NCI-H1048 (cell line): ENCODE measurements around the gene RNF212B.
"Not testable (repeated sequence)": the region's sequence is repeated elsewhere in the genome, so short reads cannot be mapped to it uniquely, and the experiment has no call there.

Source experiments
- DNase-seq: peaks from one replicate; lab custom pipeline; 2025; lab: John Stamatoyannopoulos, UW

Gene RNF212B, protein sequence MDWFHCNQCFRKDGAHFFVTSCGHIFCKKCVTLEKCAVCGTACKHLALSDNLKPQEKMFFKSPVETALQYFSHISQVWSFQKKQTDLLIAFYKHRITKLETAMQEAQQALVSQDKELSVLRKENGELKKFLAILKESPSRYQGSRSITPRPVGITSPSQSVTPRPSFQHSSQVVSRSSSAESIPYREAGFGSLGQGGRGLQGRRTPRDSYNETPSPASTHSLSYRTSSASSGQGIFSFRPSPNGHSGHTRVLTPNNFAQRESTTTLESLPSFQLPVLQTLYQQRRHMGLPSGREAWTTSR

DNA sequence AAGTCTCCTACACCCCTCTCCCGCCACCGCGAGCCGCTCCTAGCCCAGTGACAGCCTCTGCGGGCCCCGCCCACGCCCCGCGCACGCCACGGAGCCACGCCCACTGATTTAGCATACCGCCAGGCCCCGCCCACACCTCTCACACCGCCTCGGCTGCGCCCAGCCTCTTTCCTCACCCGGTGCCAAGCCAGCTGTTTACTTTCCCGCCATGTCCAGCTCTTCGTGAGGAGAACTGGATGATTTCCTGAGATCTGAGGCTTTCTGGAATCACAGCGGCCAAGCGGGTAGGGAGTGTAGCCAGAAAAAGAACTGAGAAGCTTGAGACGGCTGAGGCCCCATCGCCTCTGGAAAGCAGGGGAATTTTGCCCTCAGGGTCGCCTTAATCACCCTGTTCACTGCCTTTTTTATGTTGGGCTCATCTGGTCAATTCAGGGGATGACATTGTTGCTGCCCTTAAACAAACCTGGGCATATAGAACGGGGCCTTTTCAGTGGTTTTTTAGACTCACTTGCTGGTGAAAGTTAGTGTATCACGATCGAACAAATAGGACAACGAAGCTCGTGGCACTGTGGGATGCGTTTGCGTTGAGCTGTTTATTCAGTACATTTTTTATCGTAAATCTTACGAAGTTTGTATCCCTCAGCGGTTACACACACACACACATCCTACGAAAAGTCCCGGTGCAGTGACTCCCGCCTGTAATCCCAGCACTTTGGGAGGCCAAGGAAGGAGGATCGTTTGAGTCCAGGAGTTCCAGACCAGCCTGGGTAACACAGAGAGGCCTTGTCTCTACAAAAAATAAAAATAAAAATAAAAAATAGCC is at the start of gene RNF212B:
Gene RNF212B, plus strand, starts transcription at position 165 of the 823 bp plus-strand sequence. CDS start 2,410 bp downstream, outside the sequence.
- DNase-seq, result peak; percentile 83

DNA sequence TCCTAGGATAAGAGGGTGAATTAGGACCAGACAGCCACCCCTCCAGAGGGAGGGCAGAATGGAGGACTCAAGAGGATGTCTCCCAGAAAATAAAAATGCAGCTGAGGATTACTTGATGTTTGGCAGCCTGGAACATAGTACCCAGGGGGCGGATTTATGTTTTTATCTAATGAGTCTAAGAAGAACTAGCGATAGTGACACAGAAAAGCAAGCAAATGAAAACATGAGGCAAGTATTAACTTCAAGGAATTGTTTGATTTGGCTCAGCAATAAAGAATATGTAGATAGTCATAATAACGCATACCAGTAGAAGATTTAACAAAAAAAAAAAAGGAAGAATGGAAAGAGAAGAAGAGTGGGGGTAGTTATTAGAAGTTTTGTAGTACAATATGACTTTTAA is 44.3 kb upstream of the RNF212B start:
- no peak for DNase-seq

DNA sequence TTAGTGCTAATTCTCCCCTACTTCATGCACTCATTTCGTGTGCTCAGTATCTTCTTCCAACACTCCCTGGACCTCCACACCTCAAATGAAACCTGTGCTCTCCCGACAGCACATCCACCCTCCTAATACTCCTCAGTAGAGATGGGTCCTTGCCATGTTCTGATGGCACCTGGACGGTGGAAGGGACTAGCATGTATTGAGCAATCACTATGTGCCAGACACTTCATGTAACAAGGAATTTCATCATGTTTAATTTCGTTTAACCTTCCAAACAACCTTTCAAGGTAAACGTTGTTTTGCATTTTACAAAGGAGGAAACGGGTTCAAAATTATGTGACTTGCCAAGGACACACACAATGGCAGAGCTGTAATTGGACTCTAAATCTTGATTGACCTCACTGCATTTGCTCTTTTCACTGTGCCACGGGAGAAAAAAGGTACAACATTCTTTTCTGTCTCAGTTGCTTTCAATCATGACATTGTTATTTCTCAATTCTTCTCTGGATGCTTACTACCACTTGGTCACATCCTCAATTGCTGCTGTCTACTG is 42.1 kb upstream of the RNF212B start:
- no peak for DNase-seq

DNA sequence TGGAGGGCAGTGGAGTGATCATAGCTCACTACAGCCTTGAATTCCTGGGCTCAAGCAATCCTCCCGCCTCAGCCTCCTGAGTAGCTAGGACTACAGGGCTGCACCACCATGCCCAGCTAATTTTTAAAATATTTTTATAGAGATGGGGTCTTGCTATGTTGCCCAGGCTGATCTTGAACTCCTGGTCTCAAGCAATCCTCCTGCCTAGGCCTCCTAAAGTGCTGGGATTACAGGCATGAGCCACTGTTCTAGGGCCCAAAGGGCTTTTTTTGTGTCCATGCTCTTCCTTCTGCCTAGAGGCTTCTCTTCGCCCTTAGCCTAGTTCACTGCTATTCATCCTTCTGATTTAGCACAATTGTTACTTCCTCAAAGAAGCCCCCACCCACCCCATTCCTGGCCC is 41.2 kb upstream of the RNF212B start:
- DNase-seq, result not testable (repeated sequence)

DNA sequence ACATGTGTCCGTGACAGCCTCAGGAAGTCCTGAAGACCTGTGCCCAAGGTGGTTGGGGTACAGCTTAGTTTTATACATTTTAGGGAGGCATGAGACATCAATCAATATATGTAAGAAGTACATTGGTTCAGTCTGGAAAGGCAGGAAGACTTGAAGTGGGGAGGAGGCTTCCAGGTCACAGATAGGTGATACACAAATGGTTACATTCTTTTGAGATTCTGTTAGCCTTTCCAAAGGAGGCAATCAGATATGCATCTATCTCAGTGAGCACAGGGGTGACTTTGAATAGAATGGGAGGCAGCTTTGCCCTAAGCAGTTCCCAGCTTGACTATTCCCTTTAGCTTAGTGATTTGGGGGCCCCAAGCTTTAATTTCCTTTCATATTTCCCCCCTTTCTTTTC is 38.6 kb upstream of the RNF212B start:
- DNase-seq, result not testable (repeated sequence)

DNA sequence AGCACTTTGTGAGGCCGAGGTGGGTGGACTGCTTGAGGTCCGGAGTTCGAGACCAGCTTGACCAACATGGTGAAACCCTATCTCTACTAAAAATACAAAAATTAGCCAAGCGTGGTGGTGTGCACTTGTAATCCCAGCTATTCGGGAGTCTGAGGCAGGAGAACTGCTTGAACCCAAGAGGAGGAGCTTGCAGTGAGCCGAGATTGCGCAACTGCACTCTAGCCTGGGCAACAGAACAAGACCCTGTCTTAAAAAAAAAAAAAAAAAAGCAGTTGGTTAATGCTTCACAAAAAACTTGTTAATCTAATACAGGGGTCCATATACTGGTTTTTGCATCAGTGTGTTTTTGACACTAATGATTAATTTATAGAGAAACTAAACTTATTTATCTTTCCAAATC is 35.7 kb upstream of the RNF212B start:
- no peak for DNase-seq

DNA sequence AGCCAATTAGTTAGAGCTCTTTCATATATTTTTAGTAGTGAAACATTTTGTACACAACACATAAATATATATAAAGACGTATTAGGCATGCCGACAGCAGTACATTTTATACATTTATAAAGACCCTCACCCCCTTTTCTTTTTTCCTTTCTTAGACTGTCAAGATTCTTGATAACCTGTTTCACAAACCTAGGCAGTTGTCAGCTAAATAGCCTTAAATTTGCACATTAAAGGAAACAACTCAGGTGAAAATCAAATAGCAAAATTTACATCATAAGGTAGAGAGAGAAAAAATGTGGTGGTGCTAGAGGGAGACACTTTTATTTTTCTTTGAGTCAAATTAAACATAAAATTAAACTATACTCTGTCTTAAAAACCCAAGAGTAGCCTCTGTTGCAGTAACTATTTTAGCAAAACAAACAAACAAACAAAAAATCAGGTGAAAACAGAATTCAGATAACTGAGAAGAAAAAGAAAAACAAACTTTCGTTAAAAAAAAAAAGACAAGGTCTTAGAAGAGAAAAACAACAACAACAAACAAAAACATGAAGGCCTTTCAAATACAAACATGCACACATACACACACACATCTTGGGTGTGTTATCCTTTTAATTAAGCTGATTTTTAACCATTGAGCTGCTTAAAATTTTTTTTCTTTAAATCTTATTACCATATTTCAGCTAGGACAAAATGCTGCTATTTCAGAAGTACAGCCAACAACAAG is 31.2 kb upstream of the RNF212B start:
- DNase-seq, result no peak

DNA sequence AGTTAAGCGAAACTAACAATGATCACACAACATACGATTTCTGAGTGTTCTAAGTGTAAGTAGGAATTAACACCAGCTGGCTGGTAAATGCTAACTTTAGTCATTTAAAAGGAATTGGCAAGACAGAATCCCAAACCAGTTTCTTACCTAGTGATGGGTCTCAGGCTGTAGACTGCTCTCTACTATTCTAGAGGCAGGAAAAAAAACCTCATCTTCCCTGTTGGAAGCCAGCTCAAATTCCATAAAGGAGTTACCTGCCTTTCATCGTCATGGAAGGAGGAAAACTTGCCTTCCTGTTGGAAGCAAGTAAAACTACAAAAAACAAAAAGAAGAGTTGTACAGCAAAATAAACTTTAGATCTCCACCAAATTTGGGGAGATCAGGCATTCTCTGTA is 30.6 kb upstream of the RNF212B start:
- no peak for DNase-seq

DNA sequence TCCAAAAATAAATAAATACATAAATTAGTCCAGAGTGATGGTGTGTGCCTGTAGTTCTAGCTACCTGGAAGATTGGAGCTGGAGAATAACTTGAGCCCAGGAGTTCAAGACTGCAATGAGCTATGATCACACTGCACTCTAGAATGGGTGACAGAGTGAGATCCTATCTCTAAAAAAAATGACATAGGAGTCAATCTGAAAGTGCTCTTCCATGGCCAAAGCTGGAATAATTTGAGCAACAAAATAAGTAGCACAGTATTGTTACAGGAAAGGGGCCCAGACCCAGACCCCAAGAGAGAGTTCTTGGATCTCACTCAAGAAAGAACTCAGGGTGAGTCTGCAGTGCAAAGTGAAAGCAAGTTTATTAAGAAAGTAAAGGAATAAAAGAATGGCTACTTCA is 29.4 kb upstream of the RNF212B start:
- DNase-seq, result no peak

DNA sequence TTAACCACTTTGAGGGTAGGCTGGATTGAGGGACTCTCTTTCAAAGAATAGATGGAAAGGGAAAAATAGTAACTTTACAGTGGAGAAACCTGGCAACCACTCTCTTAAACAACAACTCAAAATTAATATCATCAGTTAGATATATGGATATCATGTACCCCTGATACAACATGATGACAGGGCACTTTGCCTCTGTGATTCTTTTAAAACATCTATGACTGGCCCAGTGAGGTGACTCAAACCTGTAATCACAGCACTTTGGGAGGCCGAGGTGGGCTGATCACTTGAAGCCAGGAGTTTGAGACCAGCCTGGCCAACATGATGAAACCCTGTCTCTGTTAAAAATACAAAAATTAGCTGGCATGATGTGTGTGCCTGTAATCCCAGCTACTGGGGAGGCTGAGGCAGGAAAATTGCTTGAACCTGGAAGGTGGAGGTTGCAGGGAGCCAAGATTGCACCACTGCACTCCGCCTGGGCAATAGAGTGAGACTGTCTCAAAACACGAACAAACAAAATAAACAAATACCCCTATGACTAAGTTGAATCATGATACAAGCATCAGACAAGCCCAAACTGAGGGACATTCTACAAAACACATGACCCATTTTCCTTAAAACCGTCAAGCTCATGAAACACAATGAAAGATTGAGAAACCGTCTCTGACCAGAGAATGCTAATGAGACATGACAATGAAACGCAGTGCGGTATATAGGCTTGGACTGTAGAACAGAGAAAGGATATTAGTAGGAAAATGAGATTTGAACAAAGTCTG is 27.9 kb upstream of the RNF212B start:
- DNase-seq, result no peak

DNA sequence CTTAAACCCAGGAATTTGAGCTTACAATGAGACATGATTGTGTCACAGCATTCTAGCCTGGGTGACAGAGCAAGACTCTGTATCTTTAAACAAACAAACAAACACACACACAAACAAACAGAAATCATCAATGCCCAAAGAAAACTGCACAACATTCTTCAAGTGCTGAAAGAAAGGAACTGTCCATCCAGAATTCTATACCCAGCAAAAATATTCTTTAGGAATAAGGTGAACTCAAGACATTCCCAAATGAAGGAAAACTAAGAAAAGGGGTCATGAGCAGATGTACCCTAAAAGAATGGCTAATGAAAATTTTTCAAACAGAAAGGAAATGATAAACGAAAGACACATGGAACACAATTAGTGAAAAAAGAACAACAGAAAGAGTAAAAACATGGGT is 22.3 kb upstream of the RNF212B start:
- DNase-seq, result no peak

DNA sequence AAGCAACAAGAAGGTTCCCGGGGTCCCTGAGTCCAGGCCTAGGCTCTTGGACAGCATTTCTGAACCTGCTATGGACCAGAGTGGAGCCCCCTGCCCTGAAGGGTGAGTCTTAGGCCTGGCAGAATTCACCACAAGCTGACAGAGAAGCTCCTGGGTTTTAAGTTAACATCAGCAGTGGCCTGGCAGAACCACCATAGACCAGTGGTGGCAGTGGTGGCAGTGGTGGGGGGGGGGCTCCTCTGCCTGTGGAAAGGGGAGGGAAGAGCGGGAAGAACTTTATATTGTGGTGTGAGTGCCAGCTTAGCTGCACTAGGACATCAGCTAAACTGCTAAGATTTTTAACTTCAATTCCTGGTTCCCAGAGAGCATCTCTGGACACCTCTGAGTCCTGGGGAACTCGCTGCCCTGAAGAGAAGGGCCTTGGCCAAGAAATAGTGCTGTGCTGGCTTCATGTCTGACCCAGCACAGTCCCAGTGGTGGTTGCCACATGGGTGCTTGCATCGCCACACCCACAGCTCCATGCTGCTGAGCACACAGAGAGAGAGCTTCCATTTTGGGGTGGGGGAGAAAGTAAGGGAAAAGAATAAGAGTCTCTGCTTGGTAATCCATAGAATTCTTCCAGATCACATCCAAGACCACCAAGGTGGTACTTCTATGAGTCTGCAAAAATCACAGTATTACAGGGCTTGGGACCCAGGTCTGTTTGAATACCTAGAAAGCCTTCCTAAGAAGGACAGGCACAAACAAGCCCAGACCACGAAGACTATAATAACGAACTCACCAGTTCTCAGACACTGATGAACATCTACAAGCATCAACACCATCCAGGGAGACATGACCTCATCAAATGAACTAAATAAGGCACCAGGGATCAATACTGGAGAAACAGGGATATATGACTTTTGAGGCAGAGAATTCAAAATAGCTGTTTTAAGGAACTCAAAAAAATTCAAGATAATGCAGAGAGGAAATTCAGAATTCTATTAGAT is 20.4 kb upstream of the RNF212B start:
- DNase-seq, result no peak

DNA sequence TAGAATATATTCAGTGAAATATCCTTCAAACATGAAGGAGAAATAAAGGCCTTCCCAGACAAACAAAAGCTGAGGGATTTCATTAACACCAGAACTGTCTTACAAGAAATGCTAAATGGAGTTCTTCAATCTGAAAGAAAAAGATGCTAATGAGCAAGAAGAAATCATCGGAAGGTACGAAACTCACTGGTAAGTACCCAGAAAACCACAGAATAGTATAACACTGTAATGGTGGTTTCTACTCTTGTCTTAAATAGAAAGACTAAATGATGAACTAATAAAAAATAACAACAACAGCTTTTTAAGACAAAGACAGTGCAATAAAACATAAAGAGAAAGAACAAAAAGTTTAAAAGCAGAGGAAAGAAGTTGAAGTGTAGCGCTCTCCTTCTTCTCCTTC is 18.7 kb upstream of the RNF212B start:
- DNase-seq, result no peak

DNA sequence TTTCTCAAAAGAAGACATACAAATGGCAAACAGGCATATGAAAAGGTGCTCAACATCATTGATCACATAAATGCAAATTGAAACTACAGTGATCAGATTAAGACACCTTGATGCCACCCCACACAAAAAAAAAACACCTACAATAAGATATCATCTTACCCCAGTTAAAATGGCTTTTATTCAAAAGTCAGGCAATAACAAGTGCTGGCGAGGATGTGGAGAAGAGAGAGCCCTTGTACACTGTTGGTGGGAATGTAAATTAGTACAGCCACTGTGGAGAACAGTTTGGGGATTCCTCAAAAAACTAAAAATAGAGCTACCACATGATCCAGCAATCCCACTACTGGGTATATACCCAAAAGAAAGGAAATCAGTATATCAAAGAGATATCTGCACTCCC is 12.8 kb upstream of the RNF212B start:
- DNase-seq, result not testable (repeated sequence)

DNA sequence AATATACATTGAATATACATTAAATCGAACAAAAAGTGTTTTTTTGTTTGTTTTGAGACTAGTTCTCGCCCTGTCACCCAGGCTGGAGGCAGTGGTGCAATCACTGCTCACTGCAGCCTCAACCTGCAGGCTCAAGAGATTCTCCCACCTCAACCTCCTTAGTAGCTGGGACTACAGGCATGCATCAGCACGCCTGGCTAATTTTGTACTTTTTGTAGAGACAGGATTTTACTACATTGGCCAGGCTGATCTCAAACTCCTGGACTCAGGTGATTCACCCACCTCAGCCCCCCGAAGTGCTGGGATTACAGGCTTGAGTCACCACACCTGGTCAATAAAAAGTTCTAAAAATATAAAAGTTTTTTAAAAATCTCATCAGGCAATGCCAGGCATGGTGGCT is 10.2 kb upstream of the RNF212B start:
- no peak for DNase-seq

DNA sequence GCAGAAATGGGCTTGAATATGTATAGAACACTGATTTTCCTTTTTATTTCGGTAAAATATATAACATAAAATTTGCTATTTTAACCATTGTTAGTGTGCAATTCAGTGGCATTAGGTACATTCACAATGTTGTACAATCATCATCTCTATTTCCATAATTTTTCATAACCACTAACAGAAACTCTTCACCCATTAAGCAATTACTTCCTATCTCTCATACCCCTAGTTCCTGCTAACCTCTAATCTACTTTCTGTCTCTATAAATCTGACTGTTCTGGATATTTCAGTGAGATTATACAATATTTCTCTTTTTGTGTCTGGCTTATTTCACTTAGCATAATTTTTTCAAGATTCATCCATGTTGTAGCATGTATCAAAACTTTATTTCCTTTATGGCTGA is 8.9 kb upstream of the RNF212B start:
- no peak for DNase-seq

DNA sequence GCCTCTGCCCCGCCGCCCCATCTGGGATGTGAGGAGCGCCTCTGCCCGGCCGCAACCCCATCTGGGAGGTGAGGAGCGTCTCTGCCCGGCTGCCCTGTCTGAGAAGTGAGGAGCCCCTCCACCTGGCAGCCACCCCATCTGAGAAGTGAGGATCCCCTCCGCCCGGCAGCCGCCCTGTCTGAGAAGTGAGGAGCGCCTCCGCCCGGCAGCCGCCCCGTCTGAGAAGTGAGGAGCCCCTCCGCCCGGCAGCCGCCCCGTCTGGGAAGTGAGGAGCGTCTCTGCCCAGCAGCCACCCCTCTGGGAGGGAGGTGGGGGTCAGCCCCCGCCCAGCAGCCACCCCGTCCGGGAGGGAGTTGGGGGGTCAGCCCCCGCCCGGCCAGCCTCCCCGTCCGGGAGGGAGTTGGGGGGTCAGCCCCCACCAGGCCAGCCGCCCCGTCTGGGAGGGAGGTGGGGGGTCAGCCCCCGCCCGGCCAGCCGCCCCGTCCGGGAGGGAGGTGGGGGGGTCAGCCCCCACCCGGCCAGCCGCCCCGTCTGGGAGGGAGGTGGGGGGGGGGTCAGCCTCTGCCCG is 5.4 kb upstream of the RNF212B start:
- not testable (repeated sequence) for DNase-seq

DNA sequence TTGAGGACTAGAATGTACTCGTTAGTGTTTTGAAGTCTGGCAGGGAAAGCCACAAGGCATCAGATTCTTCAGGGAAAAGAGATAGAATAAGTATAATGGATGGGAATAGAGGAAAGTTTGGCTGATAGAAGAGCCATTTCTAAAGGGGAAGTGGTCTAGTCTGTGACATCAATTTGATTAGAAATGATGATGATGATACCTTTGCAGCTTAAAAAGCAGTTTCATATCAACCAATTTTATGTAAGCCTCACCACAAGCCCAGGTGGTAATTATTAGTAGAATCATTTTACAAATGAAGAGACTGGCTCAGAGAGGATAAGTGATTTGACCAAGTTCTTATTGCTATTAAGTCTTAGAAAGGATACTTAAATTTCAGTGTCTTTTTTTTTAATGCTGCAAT is 2.9 kb downstream of the RNF212B start:
- no peak for DNase-seq

DNA sequence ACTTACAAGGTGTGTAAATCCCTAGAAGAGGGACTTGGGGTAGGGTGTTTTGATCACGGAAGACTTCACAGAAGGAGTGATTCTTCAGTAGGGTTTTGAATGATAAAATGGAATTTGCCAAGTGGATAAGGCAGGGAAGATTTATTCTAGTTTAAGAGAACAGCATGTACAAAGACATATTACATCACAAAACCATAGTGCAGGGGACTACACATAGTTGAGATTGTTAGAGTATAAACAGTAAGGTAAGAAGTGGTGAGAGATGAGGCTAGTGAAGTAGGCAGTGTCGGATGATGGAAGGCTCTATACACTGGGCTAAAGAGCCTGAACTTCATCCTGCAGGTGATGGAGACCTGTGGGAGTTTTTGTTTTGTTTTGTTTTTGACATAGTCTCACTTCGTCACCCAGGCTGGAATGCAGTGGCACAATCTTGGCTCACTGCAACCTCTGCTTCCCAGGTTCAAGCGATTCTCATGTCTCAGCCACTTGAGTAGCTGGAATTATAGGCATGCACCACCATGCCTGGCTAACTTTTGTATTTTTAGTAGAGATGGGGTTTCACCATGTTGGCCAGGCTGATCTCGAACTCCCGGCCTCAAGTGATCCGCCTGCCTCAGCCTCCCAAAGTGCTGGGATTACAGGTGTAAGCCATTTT is 3.5 kb downstream of the RNF212B start:
- not testable (repeated sequence) for DNase-seq

DNA sequence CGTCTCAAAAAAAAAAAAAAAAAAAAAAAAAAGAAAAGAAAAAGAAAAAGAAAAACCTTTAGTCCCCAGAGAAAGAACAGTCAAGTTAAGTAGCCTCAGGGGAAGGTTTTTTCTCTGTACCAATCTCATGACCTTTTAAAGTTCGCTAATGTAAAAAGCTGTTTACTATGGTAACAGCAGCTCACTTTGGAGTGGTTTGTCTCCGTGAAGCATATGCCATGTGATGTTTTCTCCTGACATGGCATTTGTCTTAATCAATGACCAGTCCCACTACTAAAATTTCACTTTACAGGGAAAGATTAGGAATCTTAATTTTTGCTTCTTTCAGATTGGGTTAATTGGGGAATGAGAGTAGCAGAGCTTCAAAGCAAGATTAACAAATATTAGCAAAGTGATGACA is 4.3 kb downstream of the RNF212B start:
- DNase-seq, result no peak
